ENCODE results near the gene GARIN1A.
A peak's percentile ranks its signal among the peaks of the same experiment; 100 is the strongest.
"Not testable (repeated sequence)": the region's sequence is repeated elsewhere in the genome, so short reads cannot be mapped to it uniquely, and the experiment has no call there.

GARIN1A gene

DNA sequence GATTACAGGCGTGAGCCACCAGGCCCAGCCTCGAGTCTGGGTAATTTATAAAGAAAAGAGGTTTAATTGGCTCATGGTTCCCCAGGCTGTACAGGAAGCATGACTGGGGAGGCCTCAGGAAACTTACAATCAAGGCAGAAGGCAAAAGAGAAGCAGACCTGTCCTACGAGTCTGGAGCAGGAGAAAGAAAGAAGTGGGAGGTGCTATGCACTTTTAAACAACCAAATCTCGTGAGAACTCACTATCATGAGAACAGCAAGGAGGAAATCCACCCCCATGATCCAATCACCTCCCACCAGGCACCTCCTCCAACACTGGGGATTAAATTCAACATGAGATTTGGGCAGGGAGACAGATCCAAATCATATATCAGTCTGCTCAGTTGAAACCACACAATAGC lies 11.6 kb downstream of the GARIN1A start:
- DNase-seq, result not testable (repeated sequence)

- no peak for DNase-seq
These were observed 15.0 kb downstream of the GARIN1A start for GRCh38 chr7:128687131-128687530.

GRCh38 chr7:128688492-128688891 lies 16.4 kb downstream of the GARIN1A start:
- DNase-seq, result no peak

DNA sequence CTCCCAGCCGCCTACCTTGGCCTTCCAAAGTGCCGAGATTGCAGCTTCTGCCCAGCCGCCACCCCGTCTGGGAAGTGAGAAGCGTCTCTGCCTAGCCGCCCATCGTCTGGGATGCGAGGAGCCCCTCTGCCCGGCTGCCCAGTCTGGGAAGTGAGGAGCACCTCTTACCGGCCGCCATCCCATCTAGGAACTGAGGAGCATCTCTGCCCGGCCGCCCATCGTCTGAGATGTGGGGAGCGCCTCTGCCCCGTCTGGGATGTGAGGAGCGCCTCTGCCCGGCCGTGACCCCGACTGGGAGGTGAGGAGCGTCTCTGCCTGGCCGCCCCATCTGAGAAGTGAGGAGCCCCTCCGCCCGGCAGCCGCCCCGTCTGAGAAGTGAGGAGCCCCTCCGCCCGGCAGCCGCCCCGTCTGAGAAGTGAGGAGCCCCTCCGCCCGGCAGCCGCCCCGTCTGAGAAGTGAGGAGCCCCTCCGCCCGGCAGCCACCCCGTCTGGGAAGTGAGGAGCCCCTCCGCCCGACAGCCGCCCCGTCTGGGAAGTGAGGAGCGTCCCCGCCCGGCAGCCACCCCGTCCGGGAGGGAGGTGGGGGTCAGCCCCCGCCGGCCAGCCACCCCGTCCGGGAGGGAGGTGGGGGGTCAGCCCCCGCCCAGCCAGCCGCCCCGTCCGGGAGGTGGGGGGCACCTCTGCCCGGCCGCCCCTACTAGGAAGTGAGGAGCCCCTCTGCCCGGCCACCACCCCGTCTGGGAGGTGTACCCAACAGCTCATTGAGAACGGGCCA lies 17.3 kb downstream of the GARIN1A start:
- DNase-seq, result not testable (repeated sequence)

GRCh38 chr7:128691227-128691626 lies 19.1 kb downstream of the GARIN1A start:
- DNase-seq, result no peak

DNA sequence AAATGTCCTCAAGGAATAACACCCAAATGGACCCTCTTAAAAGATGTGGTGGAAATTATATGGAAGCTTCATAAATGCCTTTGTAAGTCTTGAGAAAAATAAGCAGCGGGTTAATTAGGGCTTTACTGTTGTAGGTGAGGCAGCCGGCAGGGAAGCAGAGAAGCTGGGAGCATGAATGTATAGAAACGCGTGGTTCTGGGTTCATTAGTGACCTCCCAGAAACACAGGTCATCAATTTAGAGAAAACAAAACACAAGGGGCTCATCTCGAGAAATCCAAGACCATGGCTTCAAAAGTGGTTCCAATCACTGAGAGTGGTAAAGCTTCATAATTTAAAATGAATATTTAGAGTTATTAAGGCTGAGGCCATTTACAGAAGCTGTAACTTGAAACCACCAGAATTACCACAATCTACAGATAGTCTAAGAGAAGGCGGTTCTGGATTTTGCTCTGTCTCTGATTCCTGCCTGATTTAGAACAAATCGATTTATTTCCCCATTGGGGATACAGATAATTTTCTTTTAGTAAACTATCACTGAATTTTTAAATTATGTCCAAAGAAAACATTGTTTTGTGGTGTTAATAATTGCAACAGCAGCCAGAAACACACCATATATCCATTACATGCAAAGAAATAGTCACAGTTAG lies 20.7 kb downstream of the GARIN1A start:
- DNase-seq, result no peak

- DNase-seq, result no peak
These were observed 21.4 kb downstream of the GARIN1A start for GRCh38 chr7:128693373-128694015.

DNA sequence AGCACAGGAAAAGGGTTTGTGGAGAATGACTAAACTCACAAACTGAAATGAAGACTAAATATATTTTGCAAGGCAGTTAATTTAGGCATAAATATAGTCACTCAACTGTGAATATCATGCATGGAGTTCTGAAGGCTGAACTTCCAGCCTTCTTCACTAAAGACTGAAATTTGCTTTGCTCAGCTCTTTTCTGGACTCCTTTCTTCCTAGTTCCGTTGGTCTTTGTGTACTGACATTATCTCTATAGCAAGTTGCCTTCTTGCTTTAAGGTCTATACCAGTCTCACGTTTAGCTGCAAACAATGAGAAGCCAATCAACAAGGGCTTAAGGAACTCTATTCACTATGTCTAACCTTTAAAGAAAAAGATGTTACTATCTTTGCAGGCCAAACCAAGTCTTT lies 22.6 kb downstream of the GARIN1A start:
- no peak for DNase-seq

- no peak for DNase-seq
These were observed 25.3 kb downstream of the GARIN1A start for GRCh38 chr7:128697302-128697905.

DNA sequence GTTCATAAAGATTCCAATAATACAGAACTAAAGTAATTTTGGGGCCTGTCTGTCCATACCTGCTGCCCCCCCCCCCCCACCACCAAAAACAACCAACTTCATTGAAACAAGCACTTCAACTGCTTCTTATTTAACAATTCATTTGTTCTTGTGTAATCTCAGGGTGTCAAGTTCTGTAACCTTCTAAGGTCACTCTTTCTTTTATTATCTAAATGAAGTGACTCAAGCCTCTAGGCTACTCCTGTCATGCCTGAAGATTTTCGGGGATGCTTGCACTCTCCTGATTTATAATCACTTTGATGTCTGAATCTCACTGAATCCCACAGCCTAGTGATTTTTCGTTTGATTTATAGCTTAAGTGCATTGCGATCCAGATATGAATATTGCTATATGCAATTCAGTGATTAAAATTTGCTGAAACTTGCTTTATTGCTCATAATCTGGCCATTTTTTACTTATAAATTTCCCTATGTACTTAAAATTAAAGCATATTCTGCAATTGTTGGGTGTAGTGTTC lies 27.2 kb downstream of the GARIN1A start:
- no peak for DNase-seq

DNA sequence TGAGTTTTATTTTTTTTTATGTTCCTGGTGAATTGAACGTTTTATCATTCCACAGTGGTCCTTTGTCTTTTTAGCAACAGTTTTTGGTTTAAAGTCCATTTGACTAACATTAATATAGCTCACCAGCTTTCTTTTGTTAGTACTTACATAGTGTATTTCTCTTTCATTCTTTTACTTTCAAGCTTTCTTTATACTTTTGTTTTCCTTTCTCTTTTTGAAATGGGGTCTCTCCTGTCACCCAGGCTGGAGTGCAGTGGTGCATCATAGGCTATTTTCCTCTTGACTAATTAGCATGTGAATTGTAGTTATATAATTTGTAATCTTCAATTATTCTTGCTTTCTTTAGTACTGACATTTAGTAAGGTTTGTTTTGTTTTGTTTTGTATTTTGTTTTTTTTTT lies 27.8 kb downstream of the GARIN1A start:
- DNase-seq, result no peak

DNA sequence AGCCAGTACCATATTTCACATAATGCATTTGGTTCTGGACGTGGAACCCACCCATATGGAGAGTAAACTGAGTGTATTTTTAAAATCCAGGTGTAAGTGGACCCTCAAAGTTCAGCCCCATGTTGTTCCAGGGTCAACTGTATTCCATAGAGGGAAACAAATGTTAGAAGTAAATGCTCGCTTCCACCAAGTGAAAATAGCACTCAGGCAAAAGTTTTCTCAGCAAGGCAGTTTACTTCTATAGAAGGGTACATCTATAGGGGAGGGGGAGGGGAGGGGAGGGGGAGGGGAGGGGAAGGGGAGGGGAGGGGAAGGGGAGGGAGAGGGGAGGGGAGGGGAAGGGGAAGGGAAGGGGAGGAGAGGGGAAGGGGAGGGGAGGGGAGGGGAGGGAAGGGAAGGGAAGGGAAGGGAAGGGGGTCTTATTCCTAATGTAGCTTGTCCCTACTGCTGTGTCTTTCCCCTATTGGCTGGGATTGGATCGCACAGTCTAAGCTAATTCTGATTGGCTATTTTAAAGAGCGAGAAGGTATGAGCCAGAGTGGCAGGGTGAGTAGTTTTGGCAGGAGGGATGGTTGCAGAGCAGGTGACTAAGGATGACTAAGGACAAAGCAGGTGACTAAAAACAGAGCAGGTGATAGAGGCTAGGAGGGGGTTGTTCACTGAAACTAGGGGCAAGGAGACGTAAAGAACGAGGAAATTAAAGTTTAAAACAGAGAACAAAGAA lies 29.1 kb downstream of the GARIN1A start:
- DNase-seq, result no peak

DNA sequence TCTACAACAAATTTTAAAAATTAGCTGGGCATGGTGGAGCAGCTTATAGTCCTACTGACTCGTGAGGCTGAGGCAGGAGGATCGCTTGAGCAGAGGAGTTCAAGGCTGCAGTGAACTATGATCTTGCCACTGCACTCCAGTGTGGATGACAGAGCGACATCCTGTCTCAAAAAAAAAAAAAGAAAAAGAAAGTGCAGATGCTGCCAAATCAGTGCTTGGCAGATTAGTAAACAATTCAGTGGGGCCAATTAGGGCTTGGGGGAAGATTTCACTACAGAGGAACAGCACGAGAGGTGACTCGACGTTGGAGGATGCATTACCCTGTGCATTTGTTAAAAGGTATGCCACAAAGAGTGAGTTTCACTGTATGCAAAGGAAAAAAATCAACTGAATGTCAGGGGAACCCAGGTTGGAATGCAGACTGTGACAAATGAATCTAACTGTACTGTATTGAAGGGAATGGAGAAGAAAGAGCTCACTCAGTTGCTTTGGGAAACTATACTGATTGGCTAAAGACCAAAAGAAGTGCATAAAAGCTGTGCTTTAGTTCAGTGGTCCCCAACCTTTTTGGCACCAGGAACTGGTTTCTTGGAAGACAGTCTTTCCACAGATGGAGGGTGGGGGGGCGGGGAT lies 31.6 kb downstream of the GARIN1A start:
- peak; percentile 4 for DNase-seq

- peak; percentile 89 for DNase-seq
These were observed 33.8 kb downstream of the GARIN1A start for GRCh38 chr7:128705891-128706333.

GRCh38 chr7:128707752-128708151 lies 35.7 kb downstream of the GARIN1A start:
- DNase-seq, result no peak

- no peak for DNase-seq
These were observed 36.1 kb downstream of the GARIN1A start for GRCh38 chr7:128708235-128708634.

GRCh38 chr7:128708824-128709223 lies 36.7 kb downstream of the GARIN1A start:
- no peak for DNase-seq

- DNase-seq, result no peak
These were observed 38.4 kb downstream of the GARIN1A start for GRCh38 chr7:128710481-128710880.

DNA sequence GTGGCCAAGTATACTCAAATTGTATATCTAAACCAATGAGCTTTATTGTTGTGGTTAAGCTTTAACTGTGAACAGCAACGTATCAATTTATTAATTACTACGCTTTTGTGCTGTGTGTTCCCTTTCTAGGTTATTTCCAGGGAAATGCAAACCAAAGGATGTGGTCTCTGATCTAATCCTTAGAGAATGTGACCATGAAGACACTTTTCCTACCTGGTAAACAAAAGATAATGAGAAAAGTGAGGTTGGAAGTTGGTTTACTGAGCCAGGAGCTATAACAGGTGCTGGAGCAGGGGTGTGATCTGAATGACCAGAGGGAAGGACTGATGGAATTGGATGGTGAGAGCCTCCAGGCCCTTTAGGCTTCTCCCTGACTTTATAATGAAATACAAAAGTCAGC lies 41.7 kb downstream of the GARIN1A start:
- DNase-seq, result no peak

DNA sequence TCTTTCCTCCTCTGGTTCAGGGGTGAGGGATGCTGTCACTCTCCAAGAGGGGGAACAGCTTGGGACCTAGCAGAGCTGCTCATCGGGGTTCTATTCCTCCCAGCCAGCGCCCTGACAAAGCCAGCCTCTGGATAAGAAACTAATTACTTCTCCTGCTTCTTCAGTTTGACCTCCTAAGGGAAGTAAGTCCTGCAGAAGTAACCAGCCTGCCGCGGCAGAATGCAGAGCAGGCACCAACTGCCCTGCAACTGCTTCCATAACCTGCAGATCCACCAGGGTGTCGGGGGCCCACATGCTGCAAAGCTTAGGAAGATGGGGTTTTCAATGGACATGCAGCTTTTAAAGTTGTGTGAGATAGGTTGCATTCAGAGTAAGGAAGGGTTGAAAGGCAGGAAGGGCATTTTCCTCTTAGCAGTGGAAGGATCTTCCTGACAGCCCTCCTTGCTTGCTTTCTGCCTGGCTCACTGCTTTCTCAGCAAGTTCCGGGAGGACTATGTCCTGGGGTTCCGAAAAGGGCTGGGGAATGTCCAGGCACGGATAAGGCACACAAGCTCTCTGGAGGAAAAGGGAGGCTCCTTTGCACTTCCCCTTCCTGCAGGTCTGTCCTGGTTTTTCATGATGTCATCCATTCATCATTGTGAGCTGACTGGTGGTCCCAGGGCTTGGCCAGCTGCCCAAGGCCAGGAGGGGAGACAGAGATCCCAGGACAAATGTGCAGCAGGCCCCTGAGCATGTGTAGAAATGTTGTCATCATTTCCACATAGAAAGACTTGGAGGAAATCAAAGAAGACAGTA lies 42.8 kb downstream of the GARIN1A start:
- no peak for DNase-seq

- no peak for DNase-seq
These were observed 47.0 kb downstream of the GARIN1A start for GRCh38 chr7:128718967-128719642.
